HG02840 (cell line): ENCODE measurements around the gene HRCT1.
"Not testable (repeated sequence)": the region's sequence is repeated elsewhere in the genome, so short reads cannot be mapped to it uniquely, and the experiment has no call there.

Experiments
- ATAC-seq: cut with Tn5 transposase; IDR thresholded peaks from one replicate; pipeline ENCODE4 v1.9.1; 2021; ENCODE audit warnings: mild to moderate bottlenecking, moderate library complexity, moderate number of reproducible peaks; ENCODE audit not compliant: unreplicated experiment, low FRiP score

HRCT1 gene

DNA sequence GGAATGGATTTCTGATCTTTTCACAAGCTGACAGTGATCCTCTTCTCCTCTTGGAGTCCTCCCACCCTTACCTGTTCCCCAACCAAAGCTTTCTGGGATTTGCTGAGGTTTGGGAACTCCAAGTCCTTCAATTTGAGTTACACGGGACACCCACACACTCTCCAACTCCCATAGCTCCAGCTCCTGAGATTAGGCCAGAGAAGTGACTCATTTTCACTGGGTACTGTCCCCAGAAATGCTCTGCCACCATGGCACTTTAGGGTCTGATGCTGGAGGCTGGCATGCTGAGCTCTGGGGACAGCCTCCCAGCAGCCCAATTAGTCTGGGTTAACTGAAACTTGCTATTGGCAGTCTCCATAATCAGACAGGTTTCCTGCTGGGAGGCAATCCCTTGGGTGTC, 14.0 kb upstream of the HRCT1 start:
- no peak for ATAC-seq

DNA sequence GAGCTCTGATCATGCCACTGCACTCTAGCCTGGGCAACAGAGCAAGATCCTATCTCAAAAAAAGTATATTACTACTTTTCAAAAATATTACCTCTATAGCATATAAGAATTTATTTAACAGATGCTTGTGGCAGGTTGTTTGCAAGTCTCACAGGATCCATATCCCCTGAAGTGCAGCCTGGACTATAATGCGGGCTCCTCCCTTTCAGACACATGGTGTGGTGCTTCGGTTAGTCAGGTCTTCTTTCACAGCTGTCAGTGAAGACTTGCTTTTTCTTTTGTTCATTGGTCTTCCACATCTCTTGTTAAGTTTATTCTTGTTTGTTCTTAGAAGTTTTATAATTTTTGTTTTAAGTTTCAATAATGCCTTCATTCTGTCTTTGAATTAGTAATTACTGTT, 9.4 kb upstream of the HRCT1 start:
- no peak for ATAC-seq

DNA sequence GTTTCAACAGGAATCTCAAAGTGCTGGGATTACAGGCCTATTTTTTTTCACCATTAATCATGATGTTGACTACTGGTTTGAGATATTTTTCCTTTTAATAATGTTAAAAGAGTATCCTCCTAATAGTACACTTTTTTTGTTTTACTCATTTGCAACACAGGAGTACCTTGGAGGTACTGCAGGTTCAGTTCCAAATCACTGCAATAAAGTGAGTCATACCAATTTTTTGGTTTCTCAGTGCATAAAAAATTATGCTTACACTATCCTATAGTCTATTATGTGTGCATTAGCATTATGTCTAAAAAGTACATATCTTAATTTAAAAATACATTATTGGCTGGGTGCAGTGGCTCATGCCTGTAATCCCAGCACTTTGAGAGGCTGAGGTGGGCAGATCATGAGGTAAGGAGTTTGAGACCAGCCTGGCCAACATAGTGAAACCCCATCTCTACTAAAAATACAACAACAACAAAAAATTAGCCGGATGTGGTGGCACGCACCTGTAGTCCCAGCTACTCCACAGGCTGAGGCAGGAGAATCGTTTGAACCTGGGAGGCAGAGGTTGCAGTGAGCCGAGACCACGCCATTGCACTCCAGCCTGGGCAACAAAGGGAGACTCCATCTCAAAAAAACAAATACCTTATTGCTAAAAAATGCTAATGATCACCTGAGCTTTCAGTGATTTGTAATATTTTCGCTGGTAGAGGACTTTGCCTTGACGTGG, 8.5 kb upstream of the HRCT1 start:
- not testable (repeated sequence) for ATAC-seq

DNA sequence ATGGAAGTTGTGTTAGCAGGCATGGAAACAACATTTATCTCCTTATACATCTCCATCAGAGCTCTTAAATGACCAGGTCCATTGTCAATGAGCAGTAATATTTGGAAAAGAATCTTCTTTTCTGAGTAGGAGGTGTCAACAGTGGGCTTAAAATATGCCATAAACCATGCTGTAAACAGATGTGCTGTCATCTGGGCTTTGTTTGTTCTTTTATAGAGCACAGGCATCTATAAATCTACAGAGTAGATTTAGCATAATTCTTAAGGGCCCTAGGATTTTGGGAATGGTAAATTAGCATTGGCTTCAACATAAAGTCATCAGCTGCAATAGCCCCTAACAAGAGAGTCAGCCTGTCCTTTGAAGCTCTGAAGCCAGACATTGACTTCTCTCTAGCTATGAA, 7.7 kb upstream of the HRCT1 start:
- ATAC-seq, result no peak

DNA sequence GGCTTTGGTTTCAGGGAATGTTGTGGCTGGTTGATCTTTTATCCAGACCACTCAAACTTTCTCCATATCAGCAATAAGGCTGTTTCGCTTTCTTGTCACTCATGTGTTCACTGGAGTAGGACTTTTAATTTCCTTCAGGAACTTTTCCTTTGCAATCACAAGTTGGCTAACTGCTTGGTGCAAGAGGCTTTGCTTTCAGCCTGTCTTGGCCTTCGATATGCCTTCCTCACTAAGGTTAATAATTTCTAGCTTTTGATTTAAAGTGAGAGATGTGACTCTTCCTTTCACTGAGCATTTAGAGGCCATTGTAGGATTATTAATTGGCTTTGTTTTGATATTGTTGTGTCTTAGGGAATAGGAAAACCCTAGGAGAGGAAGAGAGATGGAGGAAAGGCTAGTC, 7.0 kb upstream of the HRCT1 start:
- ATAC-seq, result no peak

DNA sequence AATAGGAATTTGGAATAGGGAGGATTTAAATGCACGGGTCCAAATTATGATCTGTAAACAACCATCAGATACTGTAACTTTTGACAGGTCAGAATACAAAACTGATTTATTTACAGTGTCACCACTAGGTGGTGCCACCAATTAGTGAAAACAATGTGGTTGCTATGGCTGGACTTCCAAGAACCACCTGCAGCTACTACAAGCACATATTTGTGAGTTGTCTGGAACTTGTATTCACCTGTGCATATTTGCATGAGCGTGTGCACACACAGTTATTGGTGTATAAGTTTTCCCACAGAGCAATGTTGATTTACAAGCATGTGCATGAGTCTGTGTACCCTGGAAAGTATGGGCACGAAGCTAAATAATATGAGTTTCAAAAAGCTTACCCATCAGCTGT, 3.0 kb upstream of the HRCT1 start:
- no peak for ATAC-seq

DNA sequence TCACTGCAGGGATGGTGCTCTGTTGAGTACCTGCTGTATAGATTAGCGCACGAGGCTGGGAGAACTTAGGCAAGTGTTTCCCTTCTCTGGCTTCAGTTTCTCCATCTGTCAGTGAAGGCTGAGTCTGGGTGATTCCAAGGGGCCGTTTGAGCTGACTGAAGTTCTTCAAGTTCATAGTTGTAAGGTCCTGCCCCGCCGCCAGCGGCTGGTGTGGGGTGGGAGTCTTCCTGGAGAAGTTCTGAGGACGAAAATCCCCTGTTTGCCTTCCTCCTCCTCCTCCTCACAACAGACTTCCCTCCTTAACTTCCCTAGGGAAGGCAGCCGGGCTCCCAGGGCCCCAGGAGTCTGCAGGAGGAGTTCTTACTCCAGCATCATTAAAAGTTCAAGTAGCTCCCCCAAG, 1.7 kb upstream of the HRCT1 start:
- ATAC-seq, result no peak

DNA sequence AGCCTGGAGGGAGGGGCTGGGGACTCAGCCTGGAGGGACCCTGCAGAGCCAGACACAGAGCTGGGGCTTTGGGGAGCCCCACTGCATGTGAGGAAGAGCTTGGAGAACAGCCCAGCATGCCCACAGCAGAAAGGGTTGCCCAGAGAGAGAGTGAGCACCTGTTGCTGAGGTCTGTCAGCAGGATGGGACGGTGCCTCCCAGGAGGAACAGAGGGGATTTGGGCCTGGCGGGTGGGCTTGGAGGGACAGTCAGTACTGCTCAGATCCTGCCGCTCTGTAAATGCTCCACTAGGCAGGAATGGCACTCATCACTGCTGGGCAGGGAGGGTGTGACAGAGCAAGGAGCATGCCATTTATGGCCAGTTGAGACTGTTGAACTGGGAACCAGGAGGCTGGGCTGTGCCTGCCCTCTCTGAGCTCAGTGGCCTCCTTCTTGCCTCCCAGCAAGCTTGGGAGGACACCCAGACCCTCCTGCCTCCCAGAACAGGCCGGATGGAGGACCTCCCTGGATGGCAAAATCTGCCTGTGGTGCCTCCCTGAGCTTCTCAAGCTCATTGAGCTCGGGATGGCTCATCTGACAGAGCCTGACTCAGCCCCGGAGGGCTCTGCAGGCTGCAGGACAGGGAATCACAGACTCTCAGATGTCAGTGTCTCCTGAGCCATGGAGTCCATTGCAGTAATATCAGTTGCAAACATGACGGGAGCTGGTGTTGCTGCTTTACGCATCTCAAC, 786 bp upstream of the HRCT1 start:
- no peak for ATAC-seq

DNA sequence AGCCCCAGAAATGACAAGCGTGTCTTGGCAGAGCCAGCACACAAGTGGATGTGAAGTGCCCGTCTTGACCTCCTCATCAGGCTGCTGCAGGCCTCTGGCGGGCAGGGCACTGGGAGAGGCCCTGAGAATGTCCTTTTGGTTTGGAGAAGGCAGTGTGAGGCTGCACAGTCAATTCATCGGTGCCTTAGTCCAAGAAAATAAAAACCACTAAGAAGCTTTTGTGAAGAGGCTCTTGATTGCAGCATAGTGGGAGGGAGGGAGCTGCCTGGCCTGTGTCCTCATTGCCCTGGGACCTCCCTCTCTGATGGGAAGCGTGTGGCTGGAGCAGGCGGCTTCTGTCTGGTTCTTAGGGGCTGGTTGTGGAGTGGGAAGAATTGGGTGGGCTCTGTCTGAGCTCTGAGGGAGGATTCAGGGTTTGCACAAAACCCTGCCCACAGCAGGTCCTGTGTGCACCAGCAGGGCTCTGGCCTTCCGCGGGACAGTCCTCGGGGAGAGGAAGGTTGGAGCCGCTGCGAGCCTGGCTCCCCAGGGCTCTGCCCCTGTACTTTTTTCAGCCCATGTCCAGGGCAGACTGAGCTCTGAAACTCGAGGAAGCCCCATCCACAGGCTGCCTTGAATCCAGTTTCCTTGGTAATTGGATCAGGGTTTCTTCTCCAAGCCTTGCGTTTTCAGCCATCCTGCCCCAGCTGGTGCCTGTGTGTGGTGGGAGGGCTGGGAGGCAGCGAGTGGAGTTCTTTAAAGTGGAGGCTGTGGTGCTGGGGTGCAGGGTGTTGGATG, 1.1 kb downstream of the HRCT1 start:
- no peak for ATAC-seq

DNA sequence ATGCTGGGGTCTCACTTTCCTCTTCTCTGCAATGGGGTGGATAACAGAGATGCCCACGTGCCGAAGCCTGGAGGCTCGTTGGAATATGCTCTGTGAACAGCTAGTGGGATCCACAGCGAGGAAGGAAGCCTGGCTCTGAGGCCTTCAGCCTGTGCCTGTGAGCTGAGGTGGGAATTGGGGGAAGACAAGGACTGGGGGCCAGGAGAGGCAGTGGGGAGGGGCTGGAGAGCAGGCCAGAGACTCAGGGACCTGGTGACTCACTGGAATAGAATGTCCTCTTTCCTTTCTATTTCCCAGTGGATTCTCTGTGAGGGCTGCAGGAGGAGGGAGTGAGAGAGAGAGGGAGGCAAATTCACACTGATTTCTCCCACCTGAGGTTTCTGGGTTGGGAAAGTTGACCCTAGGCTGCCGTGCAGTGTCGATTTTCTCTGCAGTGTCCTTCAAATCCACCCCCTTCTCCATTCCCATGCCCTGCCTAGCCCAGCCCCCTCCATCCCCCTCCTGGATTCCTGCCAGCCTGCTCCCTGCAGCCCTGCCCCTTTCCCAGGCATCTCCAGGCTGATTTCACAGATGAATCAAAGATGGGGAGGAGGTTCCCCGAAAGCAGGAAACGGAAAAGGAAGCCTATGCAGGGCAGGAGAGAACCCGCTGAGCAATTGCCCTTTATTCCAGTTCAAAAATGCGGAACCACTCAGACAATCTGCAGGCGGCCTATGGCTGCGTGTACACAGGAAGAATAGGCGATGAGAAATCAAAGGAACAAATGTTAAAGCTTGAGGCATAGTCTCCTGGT, 1.9 kb downstream of the HRCT1 start:
- ATAC-seq, result no peak

DNA sequence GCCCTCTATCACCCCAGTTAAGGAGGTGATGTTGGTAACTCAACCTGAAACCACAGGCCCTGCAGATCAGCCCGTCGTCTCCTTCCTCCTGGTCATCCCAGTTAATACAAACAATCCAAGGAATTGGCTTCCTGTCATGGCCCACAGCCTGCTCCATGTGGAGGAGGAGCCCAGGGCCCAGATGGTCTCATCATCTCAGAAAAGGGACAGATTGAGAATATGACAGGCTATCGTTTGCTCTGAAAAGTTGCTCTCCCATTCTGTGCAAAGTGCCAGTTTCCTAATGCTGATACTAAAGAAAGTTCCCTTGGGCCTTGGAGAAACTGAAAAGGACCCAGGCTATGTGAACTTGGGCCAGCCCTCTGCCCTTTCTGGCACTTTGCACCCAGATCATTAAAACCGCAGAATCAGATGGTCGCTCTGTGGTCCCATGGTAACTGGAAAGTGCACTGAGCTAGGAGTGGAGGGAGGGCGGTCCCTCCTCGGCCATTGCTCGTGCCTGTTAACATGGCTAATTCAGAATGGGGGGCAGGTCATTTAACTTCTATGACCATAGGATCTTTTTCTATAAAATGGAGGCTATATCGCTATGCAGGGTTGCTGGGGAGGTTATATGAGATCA, 2.6 kb downstream of the HRCT1 start:
- ATAC-seq, result no peak

DNA sequence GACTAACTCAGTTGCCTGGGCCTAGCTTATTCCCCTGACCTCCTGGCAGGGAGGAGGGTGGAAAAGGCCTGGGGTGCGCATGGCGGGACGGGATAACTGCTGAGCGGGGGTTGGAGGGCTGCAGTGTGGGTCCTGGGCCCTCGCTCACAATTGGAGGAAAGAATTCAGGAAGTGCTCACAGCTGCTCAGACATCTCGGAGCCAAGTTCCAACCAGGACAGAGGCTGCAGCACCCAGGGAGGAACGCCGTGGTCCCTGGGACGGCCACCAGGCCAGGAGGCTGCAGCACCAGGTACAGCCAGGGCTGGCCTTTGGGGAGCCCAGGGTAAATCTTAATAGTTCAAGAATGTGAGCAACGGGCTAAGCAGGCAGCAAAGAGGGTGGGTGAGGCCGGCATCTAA, 3.3 kb downstream of the HRCT1 start, which contains the start of gene SPAAR:
TSS of gene SPAAR (plus strand) at position 217 of the 400 bp plus-strand sequence. CDS start 974 bp downstream, outside the sequence.
- no peak for ATAC-seq

DNA sequence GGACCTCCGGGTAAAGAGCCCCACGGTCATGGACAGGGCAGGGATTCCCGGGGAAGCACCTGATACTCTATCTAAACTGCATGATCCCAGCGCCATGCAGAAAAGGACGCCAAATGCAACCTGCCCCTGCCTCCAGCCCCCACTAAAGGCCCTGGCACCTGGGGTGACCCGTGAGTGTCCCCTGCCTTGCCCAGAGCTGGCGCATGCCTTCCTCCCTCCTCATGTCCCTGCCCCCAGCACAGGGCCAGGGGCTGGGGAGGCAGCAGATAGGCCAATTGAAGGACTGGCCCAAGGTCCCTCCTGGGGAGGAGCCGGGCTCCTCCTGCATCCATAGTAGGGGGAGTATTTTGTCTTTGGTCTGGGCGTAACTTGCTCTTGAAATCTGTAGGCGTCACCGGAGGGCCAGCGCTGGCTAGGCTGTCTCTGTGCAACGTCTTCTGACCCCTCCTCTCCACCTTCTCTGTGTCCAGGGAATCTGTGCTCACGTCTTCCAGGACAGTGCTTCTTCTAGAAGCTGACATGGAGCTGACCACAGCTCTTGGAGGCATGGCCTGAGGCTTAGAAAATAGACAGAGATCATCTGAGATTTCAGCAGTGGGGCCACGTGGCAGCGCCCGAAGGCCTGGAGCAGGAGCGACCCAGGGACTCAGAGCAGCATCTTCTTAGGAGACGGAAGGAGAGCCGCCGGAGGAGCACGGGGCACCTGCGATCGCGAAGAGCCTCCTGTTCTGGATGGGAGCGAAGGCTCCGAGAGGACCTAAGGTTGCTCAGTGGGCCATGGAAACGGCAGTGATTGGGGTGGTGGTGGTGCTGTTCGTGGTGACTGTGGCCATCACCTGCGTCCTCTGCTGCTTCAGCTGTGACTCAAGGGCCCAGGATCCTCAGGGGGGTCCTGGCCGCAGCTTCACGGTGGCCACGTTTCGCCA, 3.9 kb downstream of the HRCT1 start:
- no peak for ATAC-seq

DNA sequence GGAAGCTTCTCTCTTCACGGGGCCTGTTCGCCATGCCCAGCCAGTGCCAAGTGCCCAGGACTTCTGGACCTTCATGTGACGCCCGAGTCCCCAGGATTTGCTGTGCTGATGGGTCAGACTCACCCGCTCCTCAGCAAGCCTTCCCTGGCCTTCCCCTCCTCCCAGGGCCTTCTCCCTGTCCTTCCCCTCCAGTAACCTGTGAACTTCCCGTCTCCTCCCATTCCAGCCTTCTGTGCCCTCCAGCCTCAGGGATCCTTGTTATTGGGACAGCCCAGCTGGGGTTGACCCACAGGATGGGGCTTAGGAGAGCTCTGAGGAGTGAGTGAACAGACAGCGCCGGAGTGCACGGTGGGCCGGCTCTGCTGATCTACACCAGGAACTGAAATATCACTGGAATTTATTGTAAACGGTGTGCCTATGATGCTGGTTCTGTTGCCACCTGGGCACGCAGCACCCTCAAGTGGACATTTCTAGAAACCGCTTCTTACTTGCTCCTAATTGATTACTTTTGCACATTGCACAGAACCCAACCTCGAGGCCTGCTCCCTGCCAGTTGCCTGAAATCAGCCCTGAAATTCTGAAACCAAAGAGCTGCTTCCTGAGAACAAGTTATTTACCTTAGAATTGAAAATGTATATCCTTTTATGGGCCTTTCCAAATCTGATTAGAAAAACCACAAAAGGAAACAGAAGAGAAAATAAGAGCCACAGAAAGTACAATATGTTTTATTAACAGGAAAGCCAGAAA, 4.8 kb downstream of the HRCT1 start:
- ATAC-seq, result no peak

DNA sequence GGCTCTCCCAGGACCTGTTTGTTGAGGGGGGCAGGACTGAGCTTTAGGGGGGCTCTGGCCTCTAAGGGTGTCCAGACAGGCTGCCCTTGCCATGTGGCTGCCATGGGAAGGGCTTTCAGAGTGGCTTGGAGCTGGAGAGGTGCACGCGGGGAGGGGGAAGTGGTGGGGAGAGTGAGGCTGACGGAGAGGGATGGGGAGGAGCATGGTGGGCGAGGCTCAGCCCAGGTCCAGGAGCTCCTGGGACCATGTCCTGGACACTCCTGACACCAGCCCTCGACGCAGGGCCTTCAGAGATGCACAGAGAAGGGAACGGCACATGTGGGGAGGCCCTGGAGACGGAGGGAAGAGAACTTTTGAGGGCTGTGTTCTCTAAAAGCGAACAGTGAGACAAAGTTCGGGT, 5.7 kb downstream of the HRCT1 start:
- no peak for ATAC-seq

DNA sequence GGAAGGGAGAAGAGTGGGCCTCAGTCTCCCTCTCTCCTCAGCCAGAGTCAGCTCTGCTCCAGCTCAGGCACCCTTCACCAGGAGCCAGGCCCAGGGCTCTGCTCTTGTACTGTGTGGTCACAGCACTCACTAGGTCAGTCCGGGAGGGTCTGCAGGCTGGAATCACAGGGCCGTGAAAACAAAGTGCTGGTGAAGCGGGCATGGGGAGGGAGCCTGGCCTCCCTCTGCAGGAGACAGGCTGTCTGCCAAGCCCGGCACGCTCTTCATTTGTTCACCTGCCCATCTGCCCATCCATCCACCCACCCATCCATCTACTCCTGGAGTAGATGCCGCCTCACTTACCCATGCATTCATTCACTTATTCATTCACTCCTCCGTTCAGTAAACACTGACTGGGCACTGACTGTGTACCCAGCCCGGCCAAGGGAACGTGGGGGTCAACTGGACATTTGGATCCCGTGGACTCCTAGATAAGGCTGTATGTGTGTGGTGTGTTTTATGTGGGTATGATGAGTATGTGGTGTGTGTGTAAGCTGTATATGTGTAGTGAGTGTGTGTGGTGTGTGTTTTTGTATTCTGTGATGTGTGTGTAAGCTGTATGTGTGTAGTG, 6.9 kb downstream of the HRCT1 start:
- ATAC-seq, result no peak

DNA sequence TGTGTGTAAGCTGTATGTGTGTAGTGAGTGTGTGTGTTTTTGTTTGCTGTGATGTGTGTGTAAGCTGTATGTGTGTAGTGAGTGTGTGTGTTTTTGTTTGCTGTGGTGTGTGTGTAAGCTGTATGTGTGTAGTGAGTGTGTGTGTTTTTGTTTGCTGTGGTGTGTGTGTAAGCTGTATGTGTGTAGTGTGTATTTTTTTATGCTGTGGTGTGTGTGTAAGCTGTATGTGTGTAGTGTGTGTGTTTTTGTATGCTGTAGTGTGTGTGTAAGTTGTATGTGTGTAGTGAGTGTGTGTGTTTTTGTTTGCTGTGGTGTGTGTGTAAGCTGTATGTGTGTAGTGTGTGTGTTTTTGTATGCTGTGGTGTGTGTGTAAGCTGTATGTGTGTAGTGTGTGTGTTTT, 7.4 kb downstream of the HRCT1 start:
- not testable (repeated sequence) for ATAC-seq

DNA sequence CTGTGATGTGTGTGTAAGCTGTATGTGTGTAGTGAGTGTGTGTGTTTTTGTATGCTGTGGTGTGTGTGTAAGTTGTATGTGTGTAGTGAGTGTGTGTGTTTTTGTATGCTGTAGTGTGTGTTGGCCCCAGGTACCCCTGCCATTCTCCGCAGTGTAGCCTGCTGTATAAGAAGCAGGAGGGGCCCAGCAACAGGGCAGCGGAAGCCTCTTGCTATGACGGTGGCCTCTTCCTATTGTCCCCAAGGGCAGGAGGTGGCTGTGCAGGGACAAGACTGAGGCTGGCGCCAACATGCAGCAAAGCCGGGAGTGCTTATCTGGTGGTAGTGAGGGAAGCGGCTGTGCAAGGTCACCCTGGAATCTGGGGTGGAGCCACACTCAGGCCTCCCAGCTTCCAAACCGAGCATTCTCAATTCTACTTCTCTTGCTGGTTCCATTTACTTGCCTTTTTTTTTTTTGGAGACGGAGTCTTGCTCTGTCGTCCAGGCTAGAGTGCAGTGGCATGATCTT, 8.4 kb downstream of the HRCT1 start:
- ATAC-seq, result no peak
